ENCODE data around the gene ONECUT1. TPM values are rescaled to one million over a fixed set of nuclear protein-coding genes. Genes with fewer than 3 reads are reported as not detected.

The ONECUT1 gene
- total RNA-seq, 1 donor: not detected

GRCh38 chr15:52796753-52797520 is 6.8 kb upstream of the ONECUT1 start:
- TF ChIP-seq, protein P1, sequence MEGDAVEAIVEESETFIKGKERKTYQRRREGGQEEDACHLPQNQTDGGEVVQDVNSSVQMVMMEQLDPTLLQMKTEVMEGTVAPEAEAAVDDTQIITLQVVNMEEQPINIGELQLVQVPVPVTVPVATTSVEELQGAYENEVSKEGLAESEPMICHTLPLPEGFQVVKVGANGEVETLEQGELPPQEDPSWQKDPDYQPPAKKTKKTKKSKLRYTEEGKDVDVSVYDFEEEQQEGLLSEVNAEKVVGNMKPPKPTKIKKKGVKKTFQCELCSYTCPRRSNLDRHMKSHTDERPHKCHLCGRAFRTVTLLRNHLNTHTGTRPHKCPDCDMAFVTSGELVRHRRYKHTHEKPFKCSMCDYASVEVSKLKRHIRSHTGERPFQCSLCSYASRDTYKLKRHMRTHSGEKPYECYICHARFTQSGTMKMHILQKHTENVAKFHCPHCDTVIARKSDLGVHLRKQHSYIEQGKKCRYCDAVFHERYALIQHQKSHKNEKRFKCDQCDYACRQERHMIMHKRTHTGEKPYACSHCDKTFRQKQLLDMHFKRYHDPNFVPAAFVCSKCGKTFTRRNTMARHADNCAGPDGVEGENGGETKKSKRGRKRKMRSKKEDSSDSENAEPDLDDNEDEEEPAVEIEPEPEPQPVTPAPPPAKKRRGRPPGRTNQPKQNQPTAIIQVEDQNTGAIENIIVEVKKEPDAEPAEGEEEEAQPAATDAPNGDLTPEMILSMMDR (IDR thresholded peaks at IDR 0.05; ENCODE audit: insufficient read depth, low read length): no peak
- H3K4me3 ChIP-seq (ENCODE audit: low read depth, low read length): no peak overlapping the region
- DNase-seq (ENCODE audit: low read depth): no peak

DNA sequence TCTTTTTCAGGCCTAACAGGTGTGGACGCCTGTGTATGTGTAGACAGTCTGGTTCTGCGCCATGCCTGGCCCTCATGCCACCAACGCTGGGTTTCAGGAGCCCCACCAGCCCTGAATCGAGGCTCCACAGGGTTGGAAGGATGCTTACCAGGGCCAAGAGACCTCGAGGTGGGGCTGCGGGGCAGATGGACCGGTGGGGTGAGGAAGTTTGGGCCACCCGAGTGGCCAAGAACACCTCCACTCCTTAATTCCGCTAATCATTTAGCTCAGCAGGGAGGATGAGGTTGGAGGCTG is 6.0 kb upstream of the ONECUT1 start:
- TF ChIP-seq, protein P1 (IDR thresholded peaks at IDR 0.05; ENCODE audit: insufficient read depth, low read length): no peak
- no peak overlapping the region for H3K4me3 ChIP-seq (ENCODE audit: low read depth, low read length)
- no peak for DNase-seq (ENCODE audit: low read depth)

DNA sequence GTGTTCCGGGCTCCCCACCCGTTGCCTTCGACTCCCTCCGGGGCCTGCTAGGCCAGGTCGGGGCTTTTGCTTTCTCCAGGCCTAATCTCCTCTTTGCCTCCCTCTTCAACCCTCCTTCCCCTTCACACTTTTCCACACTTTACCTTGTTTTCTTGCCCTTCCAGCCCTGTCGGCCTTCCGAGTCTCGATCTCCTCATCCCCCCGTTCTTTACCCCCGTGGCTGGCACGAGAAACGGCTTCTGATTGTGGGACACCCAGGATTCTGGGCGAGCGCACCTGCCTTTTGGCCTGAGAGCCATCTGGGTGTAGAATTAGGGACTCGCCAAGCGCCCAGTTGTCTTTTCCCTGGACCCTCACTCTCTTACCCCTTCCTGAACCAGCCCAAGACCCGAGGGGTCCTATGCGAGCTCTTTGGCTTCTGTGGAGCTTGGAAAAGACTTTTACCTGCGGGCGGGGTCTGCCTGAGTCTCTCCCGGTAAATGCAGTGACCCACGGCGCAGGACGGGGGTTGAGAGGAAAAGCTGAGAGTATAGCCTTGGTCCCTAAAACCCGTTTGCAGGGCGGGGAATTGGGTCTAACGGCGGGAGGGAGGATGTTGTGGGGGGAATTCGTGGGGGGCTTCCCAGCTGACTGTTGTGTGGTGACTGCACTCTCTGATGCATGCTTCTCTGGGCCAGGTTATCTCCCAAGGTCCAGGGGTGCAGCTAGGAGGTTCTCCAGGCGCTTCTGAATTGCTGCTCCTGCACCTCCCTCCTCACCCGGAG is 5.5 kb upstream of the ONECUT1 start:
- TF ChIP-seq, protein P1 (IDR thresholded peaks at IDR 0.05; ENCODE audit: insufficient read depth, low read length): no peak
- DNase-seq (ENCODE audit: low read depth): no peak
- no peak overlapping the region for H3K4me3 ChIP-seq (ENCODE audit: low read depth, low read length)

DNA sequence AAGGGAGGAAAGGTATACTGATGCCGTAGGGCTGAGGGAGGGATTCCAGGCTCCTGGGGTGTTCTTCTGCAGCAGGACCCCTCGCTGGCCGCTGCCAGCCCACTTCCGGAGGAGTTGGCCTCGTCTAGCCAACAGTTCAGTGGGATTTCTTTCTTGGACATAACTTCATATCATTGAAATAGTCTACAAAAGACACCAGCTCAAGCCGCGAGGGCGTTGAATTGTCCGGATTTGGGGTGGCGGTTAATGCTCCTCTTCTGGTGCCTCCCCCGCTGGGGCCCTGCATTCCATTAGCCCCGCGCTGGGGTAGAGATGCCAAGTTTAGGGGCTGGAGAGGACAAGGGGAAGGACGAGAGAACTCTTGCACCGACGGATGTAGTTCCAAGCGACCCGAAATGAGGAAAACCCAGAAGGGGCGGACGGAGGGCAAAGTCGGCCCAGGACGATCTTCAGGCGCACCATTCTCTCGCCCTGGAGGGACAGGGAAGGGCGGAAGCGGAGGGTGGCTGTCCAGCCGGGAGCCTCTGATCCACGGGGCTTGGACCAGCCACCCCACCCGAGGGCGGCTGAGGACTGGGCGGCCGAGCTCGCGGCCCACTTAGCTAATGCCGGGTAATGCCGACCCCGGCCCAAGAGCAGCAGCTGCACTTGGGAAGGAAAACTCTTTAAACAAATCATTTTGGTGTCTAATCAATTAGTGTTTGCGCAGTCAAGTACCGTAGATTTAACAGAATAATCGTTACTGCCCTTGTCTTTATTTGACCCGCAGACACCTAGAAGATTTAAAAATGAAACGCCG is 4.7 kb upstream of the ONECUT1 start:
- TF ChIP-seq, protein P1 (IDR thresholded peaks at IDR 0.05; ENCODE audit: insufficient read depth, low read length): no peak
- no peak overlapping the region for H3K4me3 ChIP-seq (ENCODE audit: low read depth, low read length)
- no peak for DNase-seq (ENCODE audit: low read depth)

DNA sequence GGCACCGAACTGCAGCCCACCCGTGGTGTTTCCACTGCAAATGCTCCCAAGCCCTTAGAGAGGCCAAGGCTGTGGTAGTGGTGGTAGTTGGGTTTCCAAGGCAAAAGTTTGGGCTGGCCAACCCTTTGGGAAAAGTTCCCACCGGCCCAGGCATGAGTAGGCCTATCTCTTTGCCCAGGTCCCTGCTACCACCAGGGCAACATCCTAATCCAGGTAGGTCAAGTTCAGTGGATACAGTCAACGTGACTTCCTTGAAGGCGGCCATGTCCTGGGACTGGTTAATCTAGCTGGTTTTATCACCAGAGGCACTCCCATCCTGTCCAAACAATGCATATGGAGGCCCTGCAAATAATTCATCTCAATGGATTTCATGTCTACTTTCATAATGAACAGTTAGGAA is 1.6 kb upstream of the ONECUT1 start:
- H3K4me3 ChIP-seq (ENCODE audit: low read depth, low read length): no peak overlapping the region
- TF ChIP-seq, protein P1 (IDR thresholded peaks at IDR 0.05; ENCODE audit: insufficient read depth, low read length): no peak
- no peak for DNase-seq (ENCODE audit: low read depth)

DNA sequence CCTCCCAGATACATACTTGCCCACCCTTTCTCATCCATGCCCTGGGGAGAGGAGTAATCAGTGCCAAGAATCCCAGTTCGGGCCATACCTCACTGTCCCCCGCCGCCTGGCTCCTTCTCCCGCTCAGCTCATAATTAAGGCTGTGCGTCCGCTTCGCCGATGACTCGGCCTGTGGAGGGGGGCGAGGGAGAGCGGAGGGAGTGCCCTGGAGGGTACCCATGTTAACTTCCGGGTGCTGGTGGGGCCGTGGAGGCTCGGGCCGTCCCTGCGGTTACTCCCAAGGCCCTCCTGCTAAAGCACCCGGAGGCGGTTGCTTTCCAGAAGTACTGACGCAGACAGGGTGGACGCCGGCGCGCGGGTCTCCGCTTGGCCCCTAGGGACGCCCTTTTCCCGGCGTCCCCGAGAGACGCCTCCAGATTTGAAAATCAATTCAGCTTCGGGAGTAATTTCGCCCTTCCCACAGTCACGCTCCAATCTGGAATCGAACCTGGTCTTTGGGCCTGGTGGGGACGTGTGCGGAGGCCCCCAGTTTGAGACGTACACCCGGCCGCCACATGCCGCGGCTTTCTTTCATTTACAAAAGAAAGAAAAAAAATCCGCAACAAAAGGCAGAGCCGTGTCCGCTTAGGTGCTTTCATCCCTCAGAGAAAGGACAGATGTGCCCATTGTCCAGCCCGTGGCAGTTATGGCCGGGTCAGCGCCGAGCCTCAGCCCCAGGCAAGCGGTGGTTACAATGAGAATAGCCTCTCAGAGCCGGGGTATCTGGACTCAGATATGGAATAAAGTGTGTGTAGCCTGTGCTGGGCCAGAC is 1.0 kb upstream of the ONECUT1 start:
- TF ChIP-seq, protein P1 (IDR thresholded peaks at IDR 0.05; ENCODE audit: insufficient read depth, low read length): no peak

More for the DNA sequence above, 1.0 kb upstream of the ONECUT1 start:
- DNase-seq (ENCODE audit: low read depth): no peak
- H3K4me3 ChIP-seq (ENCODE audit: low read depth, low read length): no peak overlapping the region
